Stomach (tissue), 9 donors: ENCODE measurements around the gene GNAO1. TPM values are rescaled to one million over a fixed set of nuclear protein-coding genes. Genes with fewer than 3 reads are reported as not detected.
A peak's percentile ranks its signal among the peaks of the same experiment; 100 is the strongest.

ENCODE experiments used
- DNase-seq, 2 donors: peaks; one replicate each; pipeline versions ENCODE4 v3.0.0 to v3.0.0-alpha.2; 2013 to 2019
- H3K27ac ChIP-seq, 5 donors: fragments of 200-600 bp in 4 of 5; sonication (generic) in 4 of 5; one replicate each; pipeline ENCODE4 v1.5.1; 2013 to 2019; ENCODE audit warnings: mild to moderate bottlenecking in 1 of 5, moderate library complexity in 1 of 5
- H3K27me3 ChIP-seq, 3 donors: fragments of 200-600 bp; sonication (generic); one replicate each; pipeline ENCODE4 v1.5.1; 2017 to 2019; ENCODE audit warnings: mixed run types in 1 of 3
- H3K36me3 ChIP-seq, 4 donors: fragments of 200-600 bp; sonication (generic); 1 replicate in 3 of 4; 2 replicates in 1 of 4; pipeline ENCODE4 v1.5.1; 2016 to 2019
- H3K4me1 ChIP-seq, 4 donors: fragments of 200-600 bp; sonication (generic); one replicate each; pipeline ENCODE4 v1.5.1; 2016 to 2019
- H3K4me3 ChIP-seq, 4 donors: fragments of 200-600 bp; sonication (generic) in 3 of 4; one replicate each; pipeline ENCODE4 v1.5.1; 2016 to 2019; ENCODE audit warnings: mild to moderate bottlenecking in 1 of 4
- H3K9me3 ChIP-seq, 4 donors: fragments of 200-600 bp; sonication (generic); one replicate each; pipeline ENCODE4 v1.5.1; 2016 to 2019
- EP300 ChIP-seq: sonication (generic); formaldehyde crosslinking; IDR thresholded peaks from one replicate; pipeline ENCODE4 v1.6.1; 2017; ENCODE audit warnings: antibody characterized with exemption
- POLR2A ChIP-seq, 4 donors: fragments of 450-650 bp; IDR thresholded peaks; one replicate each; pipeline ENCODE4 v1.6.1; 2016; ENCODE audit warnings: antibody characterized with exemption in 4 of 4, control low read depth in 2 of 4, mild to moderate bottlenecking in 1 of 4, moderate library complexity in 1 of 4
- POLR2AphosphoS5 ChIP-seq, 3 donors: sonication (generic); formaldehyde crosslinking; IDR thresholded peaks; one replicate each; pipeline ENCODE4 v1.6.1; 2016; ENCODE audit warnings: antibody characterized with exemption in 3 of 3
- WGBS, 5 donors: extraction: QIAGEN DNeasy Blood & Tissue Kit in 3 of 5; methylation state at CpG; one replicate each; pipeline versions ENCODE4 v1.1.5 to v1.1.7; 2013 to 2018; 5-methylcytosine and 5-hydroxymethylcytosine counted together
- intact Hi-C: fragments of 100-400 bp; cut with DNase I; formaldehyde crosslinking; loops from one replicate; pipeline ENCODE4 v1.15.1; 2023; ENCODE audit warnings: low total_unique reads
- polyA plus RNA-seq, 3 donors: library from polyadenylated mRNA; stranded (reverse); fragments of 200-250 nt; gene quantifications; one replicate each; pipeline ENCODE4 v1.2.3, GENCODE V29; 2013
- total RNA-seq, 5 donors: library from RNA; depleted of rRNA; stranded (reverse); fragments of >200 nt; gene quantifications; one replicate each; pipeline versions ENCODE4 v1.1.0 to v1.2.3, GENCODE V29; 2014 to 2016
- TF ChIP-seq, protein P1 (sequence below), 7 experiments: fragments of 450-650 bp in 4 of 7; fragments of 200-600 bp in 3 of 7; sonication (generic) in 3 of 7; IDR thresholded peaks; one replicate each; pipeline ENCODE4 v1.5.1; 2016 to 2019; ENCODE audit warnings: antibody characterized with exemption in 7 of 7, control low read depth in 2 of 7, mild to moderate bottlenecking in 1 of 7
- donor health status: healthy with polysubstance abuse.
- donor health status: Bipolar disorder and iron deficiency.
- donor health status: healthy.

Gene GNAO1
- total and polyA plus RNA-seq, 8 donors: 2.3 to 42.0 (median 4.7) TPM

DNA sequence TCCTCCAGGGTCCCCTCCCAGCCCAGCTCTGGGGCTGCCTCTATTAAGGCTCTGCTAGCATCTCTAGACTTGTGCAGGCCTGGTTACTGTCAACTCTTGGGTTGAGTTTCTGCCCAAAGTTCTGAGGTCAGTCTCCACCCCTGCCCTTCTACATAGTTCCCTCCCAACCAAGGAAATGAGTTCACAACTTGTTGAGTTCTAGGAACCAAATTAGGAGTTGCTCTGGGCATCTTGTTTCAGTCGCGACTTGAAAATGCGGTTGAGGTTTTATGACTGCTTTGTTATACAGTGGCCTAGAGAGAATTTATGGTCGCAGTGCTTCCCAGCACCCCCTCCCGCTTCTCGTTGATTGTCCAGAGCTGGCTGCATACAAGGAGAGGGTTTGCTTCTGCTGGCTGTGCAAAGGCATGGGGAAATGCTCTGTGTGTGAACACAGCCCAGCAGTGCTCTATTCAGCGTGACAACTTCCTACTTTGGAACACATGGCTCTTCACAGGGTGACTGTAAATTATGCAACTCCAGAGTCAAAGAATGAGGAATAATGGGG is 20.2 kb downstream of the GNAO1 start:
- peak in 1 of 2 donors; percentile 71 for DNase-seq
- intact Hi-C loops: no loop called here
- Histone ChIP-seq H3K4me3 (no peak overlapping the region), H3K36me3 (no peaks in the 10 kb centered on the region), H3K4me1 (peaks cover 0 to 23% (median 15%) of the 10 kb centered on the region in 4 donors), H3K27ac (peak overlapping the region in 4 of 5 donors; percentile 63 to 83 (median 74)), H3K9me3 (no peaks in the 10 kb centered on the region), H3K27me3 (no peaks in the 10 kb centered on the region)
- WGBS, 5 donors: 45 to 70% (median 62%) methylated on average over 7 of the region's 7 CpGs
- peak in 1 of 3 donors; percentile 21 for TF ChIP-seq POLR2AphosphoS5 (IDR thresholded peaks at IDR 0.05)
- TF ChIP-seq, protein P1, sequence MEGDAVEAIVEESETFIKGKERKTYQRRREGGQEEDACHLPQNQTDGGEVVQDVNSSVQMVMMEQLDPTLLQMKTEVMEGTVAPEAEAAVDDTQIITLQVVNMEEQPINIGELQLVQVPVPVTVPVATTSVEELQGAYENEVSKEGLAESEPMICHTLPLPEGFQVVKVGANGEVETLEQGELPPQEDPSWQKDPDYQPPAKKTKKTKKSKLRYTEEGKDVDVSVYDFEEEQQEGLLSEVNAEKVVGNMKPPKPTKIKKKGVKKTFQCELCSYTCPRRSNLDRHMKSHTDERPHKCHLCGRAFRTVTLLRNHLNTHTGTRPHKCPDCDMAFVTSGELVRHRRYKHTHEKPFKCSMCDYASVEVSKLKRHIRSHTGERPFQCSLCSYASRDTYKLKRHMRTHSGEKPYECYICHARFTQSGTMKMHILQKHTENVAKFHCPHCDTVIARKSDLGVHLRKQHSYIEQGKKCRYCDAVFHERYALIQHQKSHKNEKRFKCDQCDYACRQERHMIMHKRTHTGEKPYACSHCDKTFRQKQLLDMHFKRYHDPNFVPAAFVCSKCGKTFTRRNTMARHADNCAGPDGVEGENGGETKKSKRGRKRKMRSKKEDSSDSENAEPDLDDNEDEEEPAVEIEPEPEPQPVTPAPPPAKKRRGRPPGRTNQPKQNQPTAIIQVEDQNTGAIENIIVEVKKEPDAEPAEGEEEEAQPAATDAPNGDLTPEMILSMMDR (IDR thresholded peaks at IDR 0.05): no peak

DNA sequence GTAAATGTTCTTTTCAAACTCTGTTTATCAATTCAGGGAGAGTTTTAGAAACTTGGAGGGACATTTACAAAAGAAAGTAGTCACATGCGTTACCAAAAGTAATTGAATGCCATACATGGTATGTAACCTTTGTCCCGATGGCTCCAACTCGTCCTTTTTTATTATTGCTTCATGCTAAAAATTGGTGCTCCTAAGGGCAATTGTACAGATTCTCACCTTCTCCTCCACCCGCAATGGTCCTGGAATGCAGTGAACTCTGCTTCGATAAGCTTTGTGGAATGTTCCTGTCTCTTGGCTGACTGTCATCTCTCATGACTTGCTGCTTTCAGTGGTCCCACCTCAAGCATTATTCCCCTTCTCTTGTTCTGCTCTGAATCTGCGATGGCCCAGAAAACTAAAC is 20.9 kb downstream of the GNAO1 start:
- no peaks in the 10 kb centered on the region for H3K9me3 ChIP-seq
- peak overlapping the region in 4 of 5 donors; percentile 63 to 83 (median 74) for H3K27ac ChIP-seq
- no peak for TF ChIP-seq POLR2AphosphoS5 (IDR thresholded peaks at IDR 0.05)
- no peak for TF ChIP-seq POLR2A (IDR thresholded peaks at IDR 0.05)
- TF ChIP-seq, protein P1 (IDR thresholded peaks at IDR 0.05): no peak
- TF ChIP-seq EP300: no peak
- H3K36me3 ChIP-seq: no peaks in the 10 kb centered on the region
- no peak for DNase-seq
- intact Hi-C loops: no loop called here
- no peaks in the 10 kb centered on the region for H3K27me3 ChIP-seq
- no peak overlapping the region for H3K4me3 ChIP-seq
- H3K4me1 ChIP-seq: peaks cover 0 to 23% (median 15%) of the 10 kb centered on the region in 4 donors
- 62 to 67% (median 64%) methylated on average over 6 of the region's 6 CpGs for WGBS, 5 donors

DNA sequence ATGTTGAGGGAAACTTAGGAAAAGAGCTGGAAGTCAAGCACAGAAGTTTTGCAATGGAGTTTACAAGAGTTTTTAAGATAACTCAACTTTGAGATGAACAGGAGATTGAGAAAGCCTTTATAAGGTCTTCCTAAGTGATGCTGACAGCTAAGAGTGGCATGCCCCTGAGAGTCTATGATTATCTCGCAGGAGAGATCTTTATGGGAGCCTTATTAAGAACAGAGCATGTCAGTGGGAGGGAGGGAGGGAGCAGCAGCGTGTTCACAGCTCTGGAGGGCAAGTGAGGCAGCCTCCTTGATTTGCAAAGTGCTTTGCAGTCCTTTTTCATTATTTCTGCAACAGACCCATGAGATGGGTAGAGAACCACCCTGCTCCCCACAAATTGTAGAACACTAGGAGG is 30.7 kb downstream of the GNAO1 start:
- 71 to 81% (median 77%) methylated on average over 2 of the region's 2 CpGs for WGBS, 5 donors
- TF ChIP-seq EP300: no peak
- no peak for TF ChIP-seq POLR2A (IDR thresholded peaks at IDR 0.05)
- TF ChIP-seq, protein P1 (IDR thresholded peaks at IDR 0.05): no peak
- no peak for TF ChIP-seq POLR2AphosphoS5 (IDR thresholded peaks at IDR 0.05)
- no peak for DNase-seq
- intact Hi-C loops: no loop called here
- no peak overlapping the region for H3K4me3 ChIP-seq
- H3K36me3 ChIP-seq: peaks cover 0 to 9% (median 0%) of the 10 kb centered on the region in 4 donors
- no peaks in the 10 kb centered on the region for H3K9me3 ChIP-seq
- H3K4me1 ChIP-seq: peaks cover 0 to 21% (median 3%) of the 10 kb centered on the region in 4 donors
- no peak overlapping the region for H3K27ac ChIP-seq
- no peaks in the 10 kb centered on the region for H3K27me3 ChIP-seq

DNA sequence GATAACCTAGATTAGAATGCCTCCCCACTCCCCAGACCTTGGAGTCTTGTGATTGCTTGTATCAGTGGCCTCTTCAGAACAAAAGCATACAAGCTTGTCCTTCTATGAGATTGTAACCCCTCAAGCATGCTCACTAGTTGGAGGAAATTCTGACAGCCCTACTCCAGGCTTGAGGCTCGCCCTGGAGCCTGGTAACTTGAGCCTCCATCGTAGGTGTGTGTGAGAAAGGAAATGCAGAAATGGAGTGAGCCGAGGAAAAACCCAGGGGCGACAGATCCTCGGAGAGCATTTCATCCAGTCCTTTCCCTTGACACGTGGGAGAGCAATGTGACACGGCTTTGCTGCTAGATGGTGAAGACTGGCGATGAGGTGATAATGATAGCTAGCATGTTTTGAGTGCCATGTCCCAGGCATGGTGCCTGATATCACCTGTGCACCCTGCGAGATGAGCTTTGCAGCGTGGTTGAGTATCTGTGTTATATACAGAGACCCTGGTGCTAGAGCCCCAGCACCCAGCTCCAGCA is 31.2 kb downstream of the GNAO1 start:
- Histone ChIP-seq H3K9me3 (no peaks in the 10 kb centered on the region), H3K27me3 (no peaks in the 10 kb centered on the region), H3K4me3 (no peak overlapping the region), H3K36me3 (peaks cover 0 to 9% (median 0%) of the 10 kb centered on the region in 4 donors), H3K4me1 (peaks cover 0 to 21% (median 3%) of the 10 kb centered on the region in 4 donors), H3K27ac (no peak overlapping the region)
- intact Hi-C loops: no loop called here
- TF ChIP-seq POLR2AphosphoS5 (IDR thresholded peaks at IDR 0.05): no peak
- TF ChIP-seq EP300: no peak
- TF ChIP-seq POLR2A (IDR thresholded peaks at IDR 0.05): no peak
- TF ChIP-seq, protein P1 (IDR thresholded peaks at IDR 0.05): no peak
- 60 to 82% (median 62%) methylated on average over 9 to 10 of the region's 10 CpGs for WGBS, 5 donors
- DNase-seq: no peak
